Stomach (tissue), 4 donors: Measurements from ENCODE around the gene BEST2.

ENCODE experiments used
- CTCF ChIP-seq, 7 experiments: fragments of 450-650 bp in 4 of 7; fragments of 200-600 bp in 3 of 7; sonication (generic) in 3 of 7; IDR thresholded peaks; one replicate each; pipeline ENCODE4 v1.5.1; 2016 to 2019; ENCODE audit warnings: antibody characterized with exemption in 7 of 7, control low read depth in 2 of 7, mild to moderate bottlenecking in 1 of 7
- POLR2A ChIP-seq, 4 donors: fragments of 450-650 bp; IDR thresholded peaks; one replicate each; pipeline ENCODE4 v1.6.1; 2016; ENCODE audit warnings: antibody characterized with exemption in 4 of 4, control low read depth in 2 of 4, mild to moderate bottlenecking in 1 of 4, moderate library complexity in 1 of 4

DNA sequence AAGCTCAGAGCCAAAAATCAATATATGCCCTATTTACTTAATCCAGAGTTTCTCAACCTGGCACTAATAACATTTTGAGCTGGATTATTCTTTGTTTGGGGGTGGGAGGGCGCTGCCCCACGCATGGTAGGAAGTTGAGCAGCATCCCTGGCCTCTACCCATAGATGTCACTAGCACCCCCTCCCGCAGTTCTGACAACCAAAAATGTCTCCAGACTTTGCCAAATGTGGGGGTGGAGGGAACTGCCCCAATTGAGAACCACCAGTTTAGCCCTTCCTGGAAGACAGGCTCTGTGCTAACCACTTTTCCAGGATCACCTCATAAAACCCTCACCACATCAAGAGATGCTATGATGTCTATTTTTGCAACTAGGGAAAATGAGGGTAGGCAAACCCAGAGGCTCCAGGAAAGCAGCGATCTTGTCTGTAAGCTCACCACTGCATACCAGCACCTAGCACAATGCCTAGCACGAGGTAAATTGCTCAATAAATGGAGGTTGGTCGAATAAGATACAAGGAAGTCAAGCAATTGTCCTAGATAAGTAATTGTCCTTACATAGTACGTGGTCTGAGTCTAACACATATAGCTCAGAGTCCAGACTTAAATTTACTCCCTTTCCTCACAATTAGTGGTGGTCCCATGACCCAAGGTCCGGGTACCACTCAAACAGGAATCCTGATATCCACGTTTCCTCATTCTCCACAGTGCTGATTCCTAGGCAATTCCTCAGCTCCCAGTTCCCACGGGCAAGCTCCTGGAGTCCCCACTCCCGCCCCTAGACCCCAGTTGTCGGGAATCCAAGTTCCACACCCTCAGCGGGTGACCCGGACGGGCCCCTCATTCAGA, 18.0 kb upstream of the BEST2 start:
- no peak for TF ChIP-seq CTCF (IDR thresholded peaks at IDR 0.05)
- no peak for TF ChIP-seq POLR2A (IDR thresholded peaks at IDR 0.05)
